Colonic mucosa (tissue), 4 donors: ENCODE measurements around the gene CD79B. TPM values are rescaled to one million over a fixed set of nuclear protein-coding genes. Genes with fewer than 3 reads are reported as not detected.

Experiments
- DNase-seq: peaks from one replicate; pipeline ENCODE4 v3.0.0-alpha.2; 2020
- H3K27ac ChIP-seq: fragments of 200-600 bp; one replicate; pipeline ENCODE4 v1.8.0; 2021
- H3K27me3 ChIP-seq: fragments of 200-600 bp; one replicate; pipeline ENCODE4 v1.8.0; 2021
- H3K36me3 ChIP-seq: fragments of 200-600 bp; one replicate; pipeline ENCODE4 v1.8.0; 2021
- H3K4me1 ChIP-seq: fragments of 200-600 bp; one replicate; pipeline ENCODE4 v1.8.0; 2021; ENCODE audit warnings: mild to moderate bottlenecking
- H3K4me3 ChIP-seq: fragments of 200-600 bp; one replicate; pipeline ENCODE4 v1.8.0; 2021
- H3K9ac ChIP-seq, 2 donors: one replicate each; pipeline ENCODE4 v1.7.0; 2013; ENCODE audit warnings: control low read depth in 2 of 2, low read depth in 2 of 2, low read length in 2 of 2
- H3K9me3 ChIP-seq: fragments of 200-600 bp; one replicate; pipeline ENCODE4 v1.8.0; 2021
- CTCF ChIP-seq: fragments of 200-600 bp; IDR thresholded peaks from one replicate; pipeline ENCODE4 v1.8.0; 2022; ENCODE audit warnings: antibody characterized with exemption, mild to moderate bottlenecking
- intact Hi-C: fragments of 100-400 bp; cut with DNase I; formaldehyde crosslinking; loops from one replicate; pipeline ENCODE4 v1.14.1; 2022
- total RNA-seq, 2 donors: library from RNA; stranded (reverse); fragmentation: NEBNext Ultra II Directional in 1 of 2; extraction: Animal tissue kit (Norgen Biotek cat#: 25700) in 1 of 2; gene quantifications; one replicate each; pipeline ENCODE4 v1.2.1, GENCODE V29; 2021
- donor health status: healthy.
- donor health status: DM: no; HTN: no; CAD: no.
- donor health status: DM: no; HTN: no; CAD: no.

CD79B gene
- total RNA-seq, 2 donors from 2014 or later, result 1.5 to 1.7 TPM

GRCh38 chr17:63934183-63935112, 2.3 kb upstream of the CD79B start:
- H3K36me3 ChIP-seq, result no peaks in the 10 kb centered on the region
- no peak overlapping the region for H3K4me3 ChIP-seq
- no peaks in the 10 kb centered on the region for H3K4me1 ChIP-seq
- intact Hi-C loops, result no loop called here
- no peak for TF ChIP-seq CTCF
- no peaks in the 10 kb centered on the region for H3K9me3 ChIP-seq
- H3K27ac ChIP-seq, result no peak overlapping the region
- no peaks in the 10 kb centered on the region for H3K27me3 ChIP-seq
- H3K9ac ChIP-seq, result no peak overlapping the region
- DNase-seq, result no peak

GRCh38 chr17:63933598-63933997, 1.5 kb upstream of the CD79B start:
- H3K4me1 ChIP-seq, result no peaks in the 10 kb centered on the region
- intact Hi-C loops, result no loop called here
- no peaks in the 10 kb centered on the region for H3K27me3 ChIP-seq
- H3K9me3 ChIP-seq, result no peaks in the 10 kb centered on the region
- TF ChIP-seq CTCF, result no peak
- DNase-seq, result no peak
- H3K9ac ChIP-seq, result no peak overlapping the region
- no peak overlapping the region for H3K4me3 ChIP-seq
- no peak overlapping the region for H3K27ac ChIP-seq
- no peaks in the 10 kb centered on the region for H3K36me3 ChIP-seq

GRCh38 chr17:63932721-63933120, 590 bp upstream of the CD79B start:
- no peaks in the 10 kb centered on the region for H3K27me3 ChIP-seq
- intact Hi-C loops, result no loop called here
- no peaks in the 10 kb centered on the region for H3K4me1 ChIP-seq
- H3K9ac ChIP-seq, result no peak overlapping the region
- H3K4me3 ChIP-seq, result no peak overlapping the region
- H3K9me3 ChIP-seq, result no peaks in the 10 kb centered on the region
- no peak overlapping the region for H3K27ac ChIP-seq
- TF ChIP-seq CTCF, result no peak
- no peaks in the 10 kb centered on the region for H3K36me3 ChIP-seq
- no peak for DNase-seq

- intact Hi-C loops, result no loop called here
- Histone ChIP-seq H3K36me3 (no peaks in the 10 kb centered on the region), H3K9me3 (no peaks in the 10 kb centered on the region), H3K27me3 (no peaks in the 10 kb centered on the region), H3K4me1 (no peaks in the 10 kb centered on the region), H3K27ac (no peak overlapping the region), H3K4me3 (peak overlapping the region; percentile 6), H3K9ac (peak overlapping the region; percentile 12 to 18)
- DNase-seq, result peak; percentile 66
- no peak for TF ChIP-seq CTCF
Measured at GRCh38 chr17:63930951-63931575, 1.1 kb downstream of the CD79B start.

GRCh38 chr17:63929860-63930766, 2.0 kb downstream of the CD79B start:
- intact Hi-C loops, result no loop called here
- Histone ChIP-seq H3K27me3 (no peaks in the 10 kb centered on the region), H3K4me1 (no peaks in the 10 kb centered on the region), H3K36me3 (no peaks in the 10 kb centered on the region), H3K9me3 (no peaks in the 10 kb centered on the region), H3K27ac (no peak overlapping the region), H3K4me3 (no peak overlapping the region), H3K9ac (peak overlapping the region in 1 of 2 donors; percentile 18)
- no peak for DNase-seq
- TF ChIP-seq CTCF, result no peak
